ENCODE data around the gene EXOSC9. TPM values are rescaled to one million over a fixed set of nuclear protein-coding genes. Genes with fewer than 3 reads are reported as not detected.

Gene EXOSC9
- total and polyA plus RNA-seq, 2 experiments from 2014 or later: 71.9 to 105 TPM

DNA sequence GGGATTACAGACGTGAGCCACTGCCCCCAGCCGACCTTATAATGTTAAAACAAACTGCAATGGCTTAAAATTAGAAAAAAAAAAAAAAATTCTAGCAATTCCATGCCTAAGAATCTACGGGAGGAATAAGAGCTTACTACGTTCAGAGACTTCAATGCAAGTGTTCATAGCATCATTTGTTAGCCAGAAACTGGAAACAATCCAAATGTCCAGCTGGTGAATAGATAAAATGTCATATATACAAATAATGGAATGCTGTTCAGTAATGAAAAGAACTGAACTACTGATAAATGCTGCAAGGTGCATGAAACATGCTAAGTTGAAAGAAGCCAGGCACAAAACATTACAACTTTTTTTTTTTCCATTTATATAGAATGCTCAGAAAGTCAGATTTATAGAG lies 5.3 kb downstream of the EXOSC9 start:
- no peaks in the 10 kb centered on the region for H3K4me1 ChIP-seq (ENCODE audit: insufficient read depth)
- H3K4me3 ChIP-seq: no peak overlapping the region
- no peaks in the 10 kb centered on the region for H3K27me3 ChIP-seq (ENCODE audit: insufficient read depth)
- peaks cover 73% of the 10 kb centered on the region for H3K36me3 ChIP-seq (ENCODE audit: insufficient read depth)
- H3K9me3 Mint-ChIP-seq: no peaks in the 10 kb centered on the region
- no peaks in the 10 kb centered on the region for H3K9me2 ChIP-seq (ENCODE audit: insufficient read depth)
- ATAC-seq (no peak), DNase-seq (ENCODE audit: low spot score) (no peak)
- no peaks in the 10 kb centered on the region for H3F3A ChIP-seq (replicated peaks; ENCODE audit: low read depth)
- H3K27ac ChIP-seq (ENCODE audit: low read depth): no peak overlapping the region
- H3K36me3 Mint-ChIP-seq (ENCODE audit: low read depth): peaks cover 82% of the 10 kb centered on the region
- H3K4me3 Mint-ChIP-seq: no peak overlapping the region
- TF ChIP-seq POLR2AphosphoS5 (IDR thresholded peaks at IDR 0.05; ENCODE audit: low read depth): no peak
- TF ChIP-seq, protein P1, sequence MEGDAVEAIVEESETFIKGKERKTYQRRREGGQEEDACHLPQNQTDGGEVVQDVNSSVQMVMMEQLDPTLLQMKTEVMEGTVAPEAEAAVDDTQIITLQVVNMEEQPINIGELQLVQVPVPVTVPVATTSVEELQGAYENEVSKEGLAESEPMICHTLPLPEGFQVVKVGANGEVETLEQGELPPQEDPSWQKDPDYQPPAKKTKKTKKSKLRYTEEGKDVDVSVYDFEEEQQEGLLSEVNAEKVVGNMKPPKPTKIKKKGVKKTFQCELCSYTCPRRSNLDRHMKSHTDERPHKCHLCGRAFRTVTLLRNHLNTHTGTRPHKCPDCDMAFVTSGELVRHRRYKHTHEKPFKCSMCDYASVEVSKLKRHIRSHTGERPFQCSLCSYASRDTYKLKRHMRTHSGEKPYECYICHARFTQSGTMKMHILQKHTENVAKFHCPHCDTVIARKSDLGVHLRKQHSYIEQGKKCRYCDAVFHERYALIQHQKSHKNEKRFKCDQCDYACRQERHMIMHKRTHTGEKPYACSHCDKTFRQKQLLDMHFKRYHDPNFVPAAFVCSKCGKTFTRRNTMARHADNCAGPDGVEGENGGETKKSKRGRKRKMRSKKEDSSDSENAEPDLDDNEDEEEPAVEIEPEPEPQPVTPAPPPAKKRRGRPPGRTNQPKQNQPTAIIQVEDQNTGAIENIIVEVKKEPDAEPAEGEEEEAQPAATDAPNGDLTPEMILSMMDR (conservative IDR thresholded peaks at IDR 0.05; ENCODE audit: low read depth in 2 of 2): no peak
- TF ChIP-seq, protein P2, sequence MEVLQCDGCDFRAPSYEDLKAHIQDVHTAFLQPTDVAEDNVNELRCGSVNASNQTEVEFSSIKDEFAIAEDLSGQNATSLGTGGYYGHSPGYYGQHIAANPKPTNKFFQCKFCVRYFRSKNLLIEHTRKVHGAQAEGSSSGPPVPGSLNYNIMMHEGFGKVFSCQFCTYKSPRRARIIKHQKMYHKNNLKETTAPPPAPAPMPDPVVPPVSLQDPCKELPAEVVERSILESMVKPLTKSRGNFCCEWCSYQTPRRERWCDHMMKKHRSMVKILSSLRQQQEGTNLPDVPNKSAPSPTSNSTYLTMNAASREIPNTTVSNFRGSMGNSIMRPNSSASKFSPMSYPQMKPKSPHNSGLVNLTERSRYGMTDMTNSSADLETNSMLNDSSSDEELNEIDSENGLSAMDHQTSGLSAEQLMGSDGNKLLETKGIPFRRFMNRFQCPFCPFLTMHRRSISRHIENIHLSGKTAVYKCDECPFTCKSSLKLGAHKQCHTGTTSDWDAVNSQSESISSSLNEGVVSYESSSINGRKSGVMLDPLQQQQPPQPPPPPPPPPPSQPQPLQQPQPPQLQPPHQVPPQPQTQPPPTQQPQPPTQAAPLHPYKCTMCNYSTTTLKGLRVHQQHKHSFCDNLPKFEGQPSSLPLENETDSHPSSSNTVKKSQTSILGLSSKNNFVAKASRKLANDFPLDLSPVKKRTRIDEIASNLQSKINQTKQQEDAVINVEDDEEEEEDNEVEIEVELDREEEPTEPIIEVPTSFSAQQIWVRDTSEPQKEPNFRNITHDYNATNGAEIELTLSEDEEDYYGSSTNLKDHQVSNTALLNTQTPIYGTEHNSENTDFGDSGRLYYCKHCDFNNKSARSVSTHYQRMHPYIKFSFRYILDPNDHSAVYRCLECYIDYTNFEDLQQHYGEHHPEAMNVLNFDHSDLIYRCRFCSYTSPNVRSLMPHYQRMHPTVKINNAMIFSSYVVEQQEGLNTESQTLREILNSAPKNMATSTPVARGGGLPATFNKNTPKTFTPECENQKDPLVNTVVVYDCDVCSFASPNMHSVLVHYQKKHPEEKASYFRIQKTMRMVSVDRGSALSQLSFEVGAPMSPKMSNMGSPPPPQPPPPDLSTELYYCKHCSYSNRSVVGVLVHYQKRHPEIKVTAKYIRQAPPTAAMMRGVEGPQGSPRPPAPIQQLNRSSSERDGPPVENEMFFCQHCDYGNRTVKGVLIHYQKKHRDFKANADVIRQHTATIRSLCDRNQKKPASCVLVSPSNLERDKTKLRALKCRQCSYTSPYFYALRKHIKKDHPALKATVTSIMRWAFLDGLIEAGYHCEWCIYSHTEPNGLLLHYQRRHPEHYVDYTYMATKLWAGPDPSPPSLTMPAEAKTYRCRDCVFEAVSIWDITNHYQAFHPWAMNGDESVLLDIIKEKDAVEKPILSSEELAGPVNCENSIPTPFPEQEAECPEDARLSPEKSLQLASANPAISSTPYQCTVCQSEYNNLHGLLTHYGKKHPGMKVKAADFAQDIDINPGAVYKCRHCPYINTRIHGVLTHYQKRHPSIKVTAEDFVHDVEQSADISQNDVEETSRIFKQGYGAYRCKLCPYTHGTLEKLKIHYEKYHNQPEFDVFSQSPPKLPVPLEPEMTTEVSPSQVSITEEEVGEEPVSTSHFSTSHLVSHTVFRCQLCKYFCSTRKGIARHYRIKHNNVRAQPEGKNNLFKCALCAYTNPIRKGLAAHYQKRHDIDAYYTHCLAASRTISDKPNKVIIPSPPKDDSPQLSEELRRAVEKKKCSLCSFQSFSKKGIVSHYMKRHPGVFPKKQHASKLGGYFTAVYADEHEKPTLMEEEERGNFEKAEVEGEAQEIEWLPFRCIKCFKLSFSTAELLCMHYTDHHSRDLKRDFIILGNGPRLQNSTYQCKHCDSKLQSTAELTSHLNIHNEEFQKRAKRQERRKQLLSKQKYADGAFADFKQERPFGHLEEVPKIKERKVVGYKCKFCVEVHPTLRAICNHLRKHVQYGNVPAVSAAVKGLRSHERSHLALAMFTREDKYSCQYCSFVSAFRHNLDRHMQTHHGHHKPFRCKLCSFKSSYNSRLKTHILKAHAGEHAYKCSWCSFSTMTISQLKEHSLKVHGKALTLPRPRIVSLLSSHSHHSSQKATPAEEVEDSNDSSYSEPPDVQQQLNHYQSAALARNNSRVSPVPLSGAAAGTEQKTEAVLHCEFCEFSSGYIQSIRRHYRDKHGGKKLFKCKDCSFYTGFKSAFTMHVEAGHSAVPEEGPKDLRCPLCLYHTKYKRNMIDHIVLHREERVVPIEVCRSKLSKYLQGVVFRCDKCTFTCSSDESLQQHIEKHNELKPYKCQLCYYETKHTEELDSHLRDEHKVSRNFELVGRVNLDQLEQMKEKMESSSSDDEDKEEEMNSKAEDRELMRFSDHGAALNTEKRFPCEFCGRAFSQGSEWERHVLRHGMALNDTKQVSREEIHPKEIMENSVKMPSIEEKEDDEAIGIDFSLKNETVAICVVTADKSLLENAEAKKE (CRISPR knock-in tag; IDR thresholded peaks at IDR 0.05): no peak
- TF ChIP-seq EZH2 (IDR thresholded peaks at IDR 0.05; ENCODE audit: low read depth, unreplicated experiment): no peak
- TF ChIP-seq ZNF331 (CRISPR knock-in tag; IDR thresholded peaks at IDR 0.05; ENCODE audit: low read depth): no peak
- no peak for TF ChIP-seq CREB1 (CRISPR knock-in tag; IDR thresholded peaks at IDR 0.05; ENCODE audit: low read depth)
- peaks cover 9% of the 10 kb centered on the region; the same call in 2 of the 3 replicates for H3K4me1 Mint-ChIP-seq
- H3K4me2 ChIP-seq: no peak overlapping the region
- H3K27ac Mint-ChIP-seq: no peak overlapping the region
- H3K79me2 ChIP-seq (replicated peaks; ENCODE audit: insufficient read depth): peaks cover 26% of the 10 kb centered on the region
- H4K20me1 ChIP-seq (replicated peaks; ENCODE audit: insufficient read depth): 0 out of 2 replicates have a peak, but pooled peaks cover 20% of the 10 kb centered on the region
- H3K27me3 Mint-ChIP-seq (ENCODE audit: insufficient read depth, low read depth, poor library complexity): peaks cover 3% of the 10 kb centered on the region
- no peak overlapping the region for H2AFZ ChIP-seq

All from GM23338 (cell line).